OCI-M2 (cell line): ENCODE data around the gene PDXP.
"Not testable (repeated sequence)": the region's sequence is repeated elsewhere in the genome, so short reads cannot be mapped to it uniquely, and the experiment has no call there.

Experiments
- DNase-seq: peaks from one replicate; lab custom pipeline; 2025; ENCODE audit not compliant: unreplicated experiment; lab: John Stamatoyannopoulos, UW

Gene PDXP

GRCh38 chr22:37643225-37643847 lies 15.2 kb upstream of the PDXP start:
- DNase-seq = no peak

- no peak for DNase-seq
These were observed 11.2 kb upstream of the PDXP start for GRCh38 chr22:37647317-37647716.

- DNase-seq = no peak
These were observed 10.6 kb upstream of the PDXP start for GRCh38 chr22:37647928-37648327.

GRCh38 chr22:37650463-37651136 lies 7.9 kb upstream of the PDXP start:
- no peak for DNase-seq

GRCh38 chr22:37654563-37655251 lies 3.8 kb upstream of the PDXP start:
- no peak for DNase-seq

GRCh38 chr22:37655252-37655563 lies 3.3 kb upstream of the PDXP start:
- no peak for DNase-seq

GRCh38 chr22:37656583-37656982 lies 1.9 kb upstream of the PDXP start:
- DNase-seq = not testable (repeated sequence)

GRCh38 chr22:37657590-37658132 lies 862 bp upstream of the PDXP start:
- no peak for DNase-seq

GRCh38 chr22:37659066-37659896 lies 758 bp downstream of the PDXP start:
- DNase-seq = no peak

GRCh38 chr22:37659897-37660708 lies 1.6 kb downstream of the PDXP start:
- no peak for DNase-seq

GRCh38 chr22:37660709-37661045 lies 2.2 kb downstream of the PDXP start:
- no peak for DNase-seq

- DNase-seq = no peak
These were observed 2.8 kb downstream of the PDXP start for GRCh38 chr22:37661160-37661924.

- DNase-seq = no peak
These were observed 3.5 kb downstream of the PDXP start for GRCh38 chr22:37662039-37662438.

GRCh38 chr22:37663521-37664140 lies 5.1 kb downstream of the PDXP start:
- no peak for DNase-seq

GRCh38 chr22:37664249-37665101 lies 6.0 kb downstream of the PDXP start:
- DNase-seq = no peak

GRCh38 chr22:37665487-37665886 lies 7.0 kb downstream of the PDXP start:
- DNase-seq = no peak

- no peak for DNase-seq
These were observed 11.1 kb downstream of the PDXP start for GRCh38 chr22:37669586-37669985.

GRCh38 chr22:37672206-37672919 lies 13.8 kb downstream of the PDXP start:
- no peak for DNase-seq
